GM12878 (cell line): ENCODE results near the gene SLC38A3. TPM values are rescaled to one million over a fixed set of nuclear protein-coding genes. Genes with fewer than 3 reads are reported as not detected.
A peak's percentile ranks its signal among the peaks of the same experiment; 100 is the strongest.

ENCODE experiments used
- ASH2L ChIP-seq: fragments of 300-600, 200-600 bp; sonication (generic); IDR thresholded peaks from 2 replicates; pipeline ENCODE4 v1.6.1; 2017; ENCODE audit warnings: low read depth, mild to moderate bottlenecking, borderline replicate concordance
- CREB1 ChIP-seq: IDR thresholded peaks from 2 replicates; pipeline ENCODE4 v1.6.1; 2012; ENCODE audit warnings: low read depth, mild to moderate bottlenecking, inconsistent platforms
- CUX1 ChIP-seq: IDR thresholded peaks from 2 replicates; pipeline ENCODE4 v1.6.1; 2012; ENCODE audit warnings: improper control_type of control experiment, low read depth, low read length; ENCODE audit not compliant: insufficient replicate concordance
- EZH2 ChIP-seq: IDR thresholded peaks from 2 replicates; pipeline ENCODE4 v1.6.1; 2012; ENCODE audit warnings: low read depth, mild to moderate bottlenecking, control low read depth, inconsistent platforms, low read length, borderline replicate concordance; ENCODE audit not compliant: control insufficient read depth
- FOXK2 ChIP-seq: fragments of 450-650 bp; IDR thresholded peaks from 2 replicates; pipeline ENCODE4 v1.6.1; 2017; ENCODE audit warnings: mild to moderate bottlenecking, moderate library complexity
- LARP7 ChIP-seq: fragments of 450-650 bp; IDR thresholded peaks from 2 replicates; pipeline ENCODE4 v1.6.1; 2017; ENCODE audit warnings: mild to moderate bottlenecking
- NBN ChIP-seq: fragments of 450-650 bp; IDR thresholded peaks from 2 replicates; pipeline ENCODE4 v1.6.1; 2016
- NR2F1 ChIP-seq: fragments of 450-650 bp; conservative IDR thresholded peaks from 2 replicates; pipeline ENCODE4 v1.6.1; 2017; ENCODE audit warnings: mild to moderate bottlenecking
- POLR2AphosphoS5 ChIP-seq: IDR thresholded peaks from 2 replicates; pipeline ENCODE4 v1.6.1; 2011; ENCODE audit warnings: mild to moderate bottlenecking, low read length, inconsistent platforms
- RELA ChIP-seq: fragments of 450-650 bp; IDR thresholded peaks from 2 replicates; pipeline ENCODE4 v1.8.0; 2014; ENCODE audit warnings: borderline replicate concordance; ENCODE audit not compliant: partially characterized antibody
- RFX5 ChIP-seq: IDR thresholded peaks from 2 replicates; pipeline ENCODE4 v1.6.1; 2011; ENCODE audit warnings: low read depth, low read length, improper control_type of control experiment
- RUNX3 ChIP-seq: IDR thresholded peaks from 2 replicates; pipeline ENCODE4 v1.6.1; 2012; ENCODE audit warnings: low read length, inconsistent platforms
- SPI1 ChIP-seq: IDR thresholded peaks from 2 replicates; pipeline ENCODE4 v1.6.1; 2011; ENCODE audit warnings: low read depth, mild to moderate bottlenecking, low read length, moderate library complexity, borderline replicate concordance; ENCODE audit not compliant: insufficient read depth
- SRF ChIP-seq, 2 experiments: IDR thresholded peaks; 2 replicates each; pipeline ENCODE4 v1.6.1; 2011; ENCODE audit warnings: low read depth in 2 of 2, low read length in 2 of 2, mild to moderate bottlenecking in 1 of 2, moderate library complexity in 1 of 2
- TCF3 ChIP-seq: IDR thresholded peaks from 2 replicates; pipeline ENCODE4 v1.6.1; 2012; ENCODE audit warnings: low read depth, mild to moderate bottlenecking, low read length, borderline replicate concordance; ENCODE audit not compliant: insufficient read depth
- USF1 ChIP-seq: IDR thresholded peaks from 2 replicates; pipeline ENCODE4 v1.6.1; 2011; ENCODE audit warnings: borderline replicate concordance, low read depth, mild to moderate bottlenecking, moderate library complexity, mixed read lengths, low read length; ENCODE audit not compliant: insufficient read depth; ENCODE audit errors: extremely low read length
- WRNIP1 ChIP-seq: IDR thresholded peaks from 2 replicates; pipeline ENCODE4 v1.6.1; 2011; ENCODE audit warnings: low read depth, low read length, improper control_type of control experiment, borderline replicate concordance
- polyA plus RNA-seq, 11 experiments: library from polyadenylated mRNA; depleted of rRNA in 4 of 11; unstranded in 6 of 11; stranded (reverse) in 5 of 11; fragments of >200 nt; fragmentation: Nextera tagmentation in 4 of 11; fragmentation: Illumina TruSeq in 1 of 11; extraction: Ambion mirVana in 4 of 11; extraction: Trizol in 1 of 11; gene quantifications; 1 replicate in 1 of 11; 2 replicates in 10 of 11; pipeline versions ENCODE4 v1.2.1 to v1.2.3, GENCODE V29; 2011 to 2016; ENCODE audit warnings: inconsistent platforms in 2 of 11, missing spikeins in 2 of 11, low read depth in 1 of 11
- total RNA-seq, 4 experiments: library from RNA; depleted of rRNA in 3 of 4; stranded (reverse); fragments of >200 nt in 3 of 4; fragmentation: Illumina TruSeq in 1 of 4; extraction: Trizol in 1 of 4; gene quantifications; 2 replicates each; pipeline versions ENCODE4 v1.2.1 to v1.2.3, GENCODE V29; 2013 to 2021
- TF ChIP-seq, protein P1 (sequence below): fragments of 450-650 bp; IDR thresholded peaks from 2 replicates; pipeline ENCODE4 v1.6.1; 2018; ENCODE audit warnings: borderline replicate concordance, mild to moderate bottlenecking; ENCODE audit not compliant: partially characterized antibody
- TF ChIP-seq, protein P2 (sequence below): fragments of 450-650 bp; conservative IDR thresholded peaks from 2 replicates; pipeline ENCODE4 v1.6.1; 2017; ENCODE audit warnings: mild to moderate bottlenecking, moderate library complexity

Gene SLC38A3
- total and polyA plus RNA-seq, 10 of the 15 experiments (the other 5 are each of a cell fraction or from before 2014, with no cell fraction given): 0.14 TPM; not detected in 9

GRCh38 chr3:50245831-50246516 is 40.9 kb downstream of the SLC38A3 start (continued):
- no peak for TF ChIP-seq CUX1
- TF ChIP-seq, protein P1, sequence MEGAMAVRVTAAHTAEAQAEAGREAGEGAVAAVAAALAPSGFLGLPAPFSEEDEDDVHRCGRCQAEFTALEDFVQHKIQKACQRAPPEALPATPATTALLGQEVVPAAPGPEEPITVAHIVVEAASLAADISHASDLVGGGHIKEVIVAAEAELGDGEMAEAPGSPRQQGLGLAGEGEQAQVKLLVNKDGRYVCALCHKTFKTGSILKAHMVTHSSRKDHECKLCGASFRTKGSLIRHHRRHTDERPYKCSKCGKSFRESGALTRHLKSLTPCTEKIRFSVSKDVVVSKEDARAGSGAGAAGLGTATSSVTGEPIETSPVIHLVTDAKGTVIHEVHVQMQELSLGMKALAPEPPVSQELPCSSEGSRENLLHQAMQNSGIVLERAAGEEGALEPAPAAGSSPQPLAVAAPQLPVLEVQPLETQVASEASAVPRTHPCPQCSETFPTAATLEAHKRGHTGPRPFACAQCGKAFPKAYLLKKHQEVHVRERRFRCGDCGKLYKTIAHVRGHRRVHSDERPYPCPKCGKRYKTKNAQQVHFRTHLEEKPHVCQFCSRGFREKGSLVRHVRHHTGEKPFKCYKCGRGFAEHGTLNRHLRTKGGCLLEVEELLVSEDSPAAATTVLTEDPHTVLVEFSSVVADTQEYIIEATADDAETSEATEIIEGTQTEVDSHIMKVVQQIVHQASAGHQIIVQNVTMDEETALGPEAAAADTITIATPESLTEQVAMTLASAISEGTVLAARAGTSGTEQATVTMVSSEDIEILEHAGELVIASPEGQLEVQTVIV: no peak
- TF ChIP-seq, protein P2, sequence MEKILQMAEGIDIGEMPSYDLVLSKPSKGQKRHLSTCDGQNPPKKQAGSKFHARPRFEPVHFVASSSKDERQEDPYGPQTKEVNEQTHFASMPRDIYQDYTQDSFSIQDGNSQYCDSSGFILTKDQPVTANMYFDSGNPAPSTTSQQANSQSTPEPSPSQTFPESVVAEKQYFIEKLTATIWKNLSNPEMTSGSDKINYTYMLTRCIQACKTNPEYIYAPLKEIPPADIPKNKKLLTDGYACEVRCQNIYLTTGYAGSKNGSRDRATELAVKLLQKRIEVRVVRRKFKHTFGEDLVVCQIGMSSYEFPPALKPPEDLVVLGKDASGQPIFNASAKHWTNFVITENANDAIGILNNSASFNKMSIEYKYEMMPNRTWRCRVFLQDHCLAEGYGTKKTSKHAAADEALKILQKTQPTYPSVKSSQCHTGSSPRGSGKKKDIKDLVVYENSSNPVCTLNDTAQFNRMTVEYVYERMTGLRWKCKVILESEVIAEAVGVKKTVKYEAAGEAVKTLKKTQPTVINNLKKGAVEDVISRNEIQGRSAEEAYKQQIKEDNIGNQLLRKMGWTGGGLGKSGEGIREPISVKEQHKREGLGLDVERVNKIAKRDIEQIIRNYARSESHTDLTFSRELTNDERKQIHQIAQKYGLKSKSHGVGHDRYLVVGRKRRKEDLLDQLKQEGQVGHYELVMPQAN: peak; percentile 41; the same call in 1 of the 2 replicates
- TF ChIP-seq CREB1: peak; percentile 68; the same call in 1 of the 2 replicates
- no peak for TF ChIP-seq EZH2
- TF ChIP-seq NR2F1: 0 out of 2 replicates have a peak, but pooled peaks have one; percentile 29
- no peak for TF ChIP-seq RFX5
- TF ChIP-seq RELA: no peak
- no peak for TF ChIP-seq USF1
- TF ChIP-seq POLR2AphosphoS5: no peak
- TF ChIP-seq ASH2L: no peak
- no peak; the same call in 1 of the 2 replicates for TF ChIP-seq LARP7
- no peak for TF ChIP-seq FOXK2
- peak; percentile 75 for TF ChIP-seq NBN
- TF ChIP-seq SRF (IDR thresholded peaks at IDR 0.05; ENCODE audit: low read depth in 2 of 2, low read length in 2 of 2): no peak
- TF ChIP-seq TCF3: 0 out of 2 replicates have a peak, but pooled peaks have one; percentile 20
- TF ChIP-seq SPI1: peak; percentile 66; the same call in 1 of the 2 replicates
- TF ChIP-seq RUNX3: no peak
- TF ChIP-seq WRNIP1: no peak
